ENCODE results near the gene TUBB4A. TPM values are rescaled to one million over a fixed set of nuclear protein-coding genes. Genes with fewer than 3 reads are reported as not detected.
A peak's percentile ranks its signal among the peaks of the same experiment; 100 is the strongest.

TUBB4A gene
- total and polyA plus RNA-seq, 10 of the 15 experiments (the other 5 are each of a cell fraction or from before 2014, with no cell fraction given), result 0.29 to 22.4 (median 3.8) TPM

GRCh38 chr19:6484230-6484629, 17.9 kb downstream of the TUBB4A start (continued):
- TF ChIP-seq ZBTB40 (IDR thresholded peaks at IDR 0.05; ENCODE audit: borderline replicate concordance), result no peak
- no peak for TF ChIP-seq BCL11A (IDR thresholded peaks at IDR 0.05; ENCODE audit: low read depth, low read length)
- TF ChIP-seq STAT1 (conservative IDR thresholded peaks at IDR 0.05), result no peak
- TF ChIP-seq RELA (IDR thresholded peaks at IDR 0.05; ENCODE audit: borderline replicate concordance, partially characterized antibody), result no peak

- ChIA-PET POLR2A (interaction anchor here (0.6 to 1.4 kb wide), 2 partner anchors 8 to 21 kb away, joined by 3 to 4 read pairs; no protein-coding TSS in a partner anchor), CTCF (interaction anchor here (1.2 to 3.4 kb wide), 4 partner anchors 8 to 148 kb away, joined by 3 to 26 read pairs (median 7); no protein-coding TSS in a partner anchor), RAD21 (ENCODE audit: unreplicated experiment) (interaction anchor here (1.6 kb wide), 1 partner anchor 58 kb away, joined by 5 read pairs; the partner anchor contains the start of gene KHSRP), SMC1A (ENCODE audit: uncharacterized antibody, unreplicated experiment) (interaction anchor here (1.2 kb wide), 1 partner anchor 35 kb away, joined by 4 read pairs; no protein-coding TSS in a partner anchor)
- Histone ChIP-seq H4K20me1 (ENCODE audit: control insufficient read depth, insufficient read depth) (no peaks in the 10 kb centered on the region), H3K36me3 (ENCODE audit: control insufficient read depth in 2 of 2, insufficient read depth in 2 of 2, low read length in 1 of 2) (no peaks in the 10 kb centered on the region; a peak in 1 of 4 replicates), H3K4me3 (no peak overlapping the region), H3K79me2 (ENCODE audit: control insufficient read depth, insufficient read depth, low read length) (peaks cover 16% of the 10 kb centered on the region), H3K4me1 (ENCODE audit: control insufficient read depth, insufficient read depth, low read length) (peaks cover 10% of the 10 kb centered on the region), H3K27me3 (replicated peaks in 1 of 2; ENCODE audit: control insufficient read depth in 2 of 2, insufficient read depth in 2 of 2, low read length in 1 of 2) (no peaks in the 10 kb centered on the region), H3K9me3 (replicated peaks; ENCODE audit: control insufficient read depth, insufficient read depth, low read length) (no peaks in the 10 kb centered on the region), H3K4me2 (ENCODE audit: control insufficient read depth, insufficient read depth) (no peak overlapping the region), H2AFZ (ENCODE audit: control insufficient read depth, low read depth, low read length) (no peak overlapping the region; the same call in 1 of the 2 replicates), H3K9ac (ENCODE audit: control insufficient read depth, insufficient read depth, low read length) (no peak overlapping the region), H3K27ac (ENCODE audit: control insufficient read depth, insufficient read depth) (no peak overlapping the region)
- no TSS peak for BruUV-seq (replicated peaks)
- WGBS (ENCODE audit: insufficient coverage, insufficient replicate concordance, low lambda C conversion rate, missing lambda C conversion rate), result 82% methylated on average over 3 of the region's 3 CpGs
- DNase-seq (ENCODE audit: low read depth, low spot score) (no peak), ATAC-seq (no peak), FAIRE-seq (peak; percentile 75)
- TF ChIP-seq CBX5 (IDR thresholded peaks at IDR 0.05; ENCODE audit: low read depth) (no peak), ZNF687 (IDR thresholded peaks at IDR 0.05) (no peak), SRF (IDR thresholded peaks at IDR 0.05; ENCODE audit: low read depth in 2 of 2, low read length in 2 of 2) (no peak), RELB (IDR thresholded peaks at IDR 0.05; ENCODE audit: low read depth) (no peak), CBFB (IDR thresholded peaks at IDR 0.05; ENCODE audit: low read depth) (no peak), RAD51 (IDR thresholded peaks at IDR 0.05) (no peak), FOXM1 (IDR thresholded peaks at IDR 0.05; ENCODE audit: low read depth, low read length) (no peak)
- in situ Hi-C loops (cut with MboI) (no loop called here), intact Hi-C loops (cut with micrococcal nuclease; ENCODE audit: unreplicated experiment) (no loop called here)
Measured at GRCh38 chr19:6483235-6483634, 18.9 kb downstream of the TUBB4A start.

All from GM12878 (cell line).